ENCODE results near the gene OPA3.

OPA3 gene

DNA sequence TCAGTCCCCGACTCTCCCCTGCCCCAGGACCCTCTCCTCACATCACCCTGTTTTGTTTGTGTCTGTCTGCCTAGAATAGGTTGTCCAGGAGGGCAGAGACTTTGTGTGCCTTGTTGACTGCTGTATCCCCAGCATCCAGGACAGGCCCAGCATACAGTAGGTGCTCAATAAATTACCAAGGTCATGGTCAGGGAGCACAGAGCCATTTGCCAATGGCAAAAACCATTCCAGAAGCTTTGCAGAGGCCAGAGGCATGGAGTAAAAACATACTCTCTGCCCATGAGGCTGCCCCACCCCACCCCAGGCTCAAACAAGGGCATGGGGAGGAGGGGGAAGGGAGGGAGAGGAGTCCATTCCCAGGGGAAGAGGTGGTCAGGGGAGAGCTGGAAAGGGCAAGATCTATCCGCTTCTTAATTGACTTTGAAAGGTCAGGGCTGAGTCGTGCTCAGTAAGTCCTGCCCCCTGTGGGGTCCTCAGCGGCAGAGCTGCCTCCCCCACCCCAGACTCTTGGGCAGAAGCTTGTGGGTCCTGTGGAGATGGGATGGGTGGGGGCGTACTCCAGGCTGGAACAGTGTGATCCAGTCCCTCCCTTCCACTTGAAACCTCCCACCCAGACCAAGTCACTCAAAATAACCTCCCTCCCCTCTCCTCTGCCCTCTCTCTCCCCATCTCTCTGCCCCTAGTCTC, 13.0 kb upstream of the OPA3 start:
- DNase-seq, result no peak

GRCh38 chr19:45595814-45596213, 11.2 kb upstream of the OPA3 start:
- DNase-seq, result no peak

GRCh38 chr19:45593520-45593919, 8.9 kb upstream of the OPA3 start:
- DNase-seq, result no peak

DNA sequence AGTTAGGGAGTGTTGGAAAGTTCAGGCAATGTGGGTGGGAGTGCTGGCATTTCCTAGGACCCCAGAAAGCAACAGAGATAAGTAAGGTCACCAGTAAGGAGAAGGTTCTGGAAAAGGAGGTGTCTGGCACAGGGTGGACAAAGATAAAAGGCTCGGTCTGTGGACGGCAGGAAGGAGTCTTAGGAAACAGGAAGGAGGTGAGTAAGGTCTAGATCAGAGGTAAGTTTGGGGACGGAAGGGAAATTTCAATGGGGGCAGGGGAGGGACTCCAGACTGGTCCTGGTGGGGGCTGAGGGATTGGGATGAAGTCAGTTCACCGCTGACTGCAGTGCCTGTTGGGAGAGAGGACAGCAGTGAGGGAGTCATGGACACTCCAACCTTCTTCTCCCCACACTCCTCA, 7.8 kb upstream of the OPA3 start:
- no peak for DNase-seq

GRCh38 chr19:45591638-45592005, 7.0 kb upstream of the OPA3 start:
- no peak for DNase-seq

DNA sequence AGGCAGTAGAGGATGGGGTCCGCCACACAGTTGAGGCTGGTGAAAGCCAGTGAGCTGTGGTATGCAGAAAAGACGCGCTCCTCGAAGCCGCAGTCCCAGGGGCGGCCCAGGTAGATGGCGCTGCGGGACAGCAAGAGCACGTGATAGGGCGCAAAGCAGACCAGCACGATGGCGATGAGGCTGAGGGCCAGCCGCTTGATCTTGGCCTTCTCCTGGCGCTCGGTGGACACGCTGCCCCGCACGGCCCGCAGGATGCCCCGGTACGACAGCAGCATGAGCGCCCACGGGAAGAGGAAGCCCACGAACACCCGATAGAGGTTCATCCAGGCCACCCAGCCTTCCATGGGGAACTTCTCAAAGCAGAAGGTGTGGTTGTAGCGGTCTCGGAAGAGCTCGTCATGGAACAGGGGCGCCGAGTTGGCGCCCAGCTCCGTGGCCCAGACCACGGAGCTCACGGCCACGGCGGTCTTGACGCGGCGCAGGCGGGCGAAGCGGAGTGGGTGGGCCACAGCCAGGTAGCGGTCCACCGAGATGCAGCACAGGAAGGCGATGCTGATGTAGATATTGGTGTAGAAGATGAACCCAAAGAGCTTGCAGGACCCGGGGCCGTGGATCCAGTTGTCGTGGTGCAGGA, 6.5 kb upstream of the OPA3 start:
- no peak for DNase-seq

- no peak for DNase-seq
These were observed 5.8 kb upstream of the OPA3 start for GRCh38 chr19:45590300-45591003.

GRCh38 chr19:45589768-45590167, 5.2 kb upstream of the OPA3 start:
- no peak for DNase-seq

DNA sequence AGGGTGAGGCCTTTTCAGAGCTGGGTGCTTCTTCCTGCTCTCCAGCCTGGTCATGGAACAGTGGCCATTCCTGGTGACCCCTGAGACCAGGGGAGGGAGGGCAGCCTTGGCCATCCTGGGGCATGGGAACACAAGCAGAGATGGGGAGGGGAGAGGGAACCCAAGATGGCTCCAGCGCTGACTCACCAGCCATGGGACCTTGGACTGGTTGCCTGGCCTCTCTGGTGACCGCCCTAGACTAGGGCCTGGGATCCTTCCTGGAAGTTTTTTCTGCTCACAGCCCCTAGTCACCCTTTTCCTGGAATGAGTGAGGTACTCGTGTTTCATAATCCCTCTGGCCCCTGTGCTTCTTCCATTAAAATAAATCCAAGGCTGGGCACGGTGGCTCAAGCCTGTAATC, 3.3 kb upstream of the OPA3 start:
- DNase-seq, result no peak

GRCh38 chr19:45585158-45585577, 566 bp upstream of the OPA3 start:
- no peak for DNase-seq

DNA sequence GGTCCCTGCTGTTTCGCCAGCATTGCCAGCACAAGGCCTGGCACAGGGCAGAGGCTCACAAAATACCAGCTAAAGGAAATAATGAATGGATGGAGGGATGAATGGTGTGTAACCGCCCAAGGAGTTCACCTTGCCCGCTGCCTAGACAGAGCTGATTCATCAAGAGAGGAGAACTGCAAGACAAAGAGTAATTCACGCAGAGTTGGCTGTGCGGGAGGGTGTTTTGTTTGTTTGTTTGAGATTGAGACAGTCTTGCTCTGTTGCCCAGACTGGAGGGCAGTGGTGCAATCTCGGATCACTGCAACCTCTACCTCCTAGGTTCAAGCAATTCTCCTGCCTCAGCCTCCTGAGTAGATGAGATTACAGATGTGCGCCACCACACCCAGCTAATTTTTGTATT, 3.0 kb downstream of the OPA3 start:
- DNase-seq, result no peak

GRCh38 chr19:45578861-45579260, 5.7 kb downstream of the OPA3 start:
- no peak for DNase-seq

GRCh38 chr19:45577111-45577905, 7.3 kb downstream of the OPA3 start:
- DNase-seq, result no peak

DNA sequence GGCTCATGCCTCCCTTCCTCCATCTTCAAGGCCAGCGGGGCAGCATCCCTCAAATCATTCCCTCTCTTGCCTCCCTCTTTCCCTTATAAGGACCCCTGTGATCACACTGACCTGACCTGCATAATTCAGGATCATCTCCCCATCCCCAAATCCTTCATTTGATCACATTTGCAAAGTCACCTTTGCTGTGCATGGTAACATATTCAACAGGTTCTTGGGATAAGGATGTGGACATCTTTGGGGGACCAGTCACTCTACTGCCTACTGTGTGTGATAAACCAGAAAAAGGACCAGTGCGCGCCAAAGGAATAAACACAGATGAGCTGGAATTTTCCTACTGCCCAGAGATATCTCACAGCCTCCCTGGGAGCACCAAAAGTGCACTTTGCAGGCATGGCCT, 7.9 kb downstream of the OPA3 start:
- DNase-seq, result no peak

GRCh38 chr19:45575216-45575615, 9.4 kb downstream of the OPA3 start:
- no peak for DNase-seq

DNA sequence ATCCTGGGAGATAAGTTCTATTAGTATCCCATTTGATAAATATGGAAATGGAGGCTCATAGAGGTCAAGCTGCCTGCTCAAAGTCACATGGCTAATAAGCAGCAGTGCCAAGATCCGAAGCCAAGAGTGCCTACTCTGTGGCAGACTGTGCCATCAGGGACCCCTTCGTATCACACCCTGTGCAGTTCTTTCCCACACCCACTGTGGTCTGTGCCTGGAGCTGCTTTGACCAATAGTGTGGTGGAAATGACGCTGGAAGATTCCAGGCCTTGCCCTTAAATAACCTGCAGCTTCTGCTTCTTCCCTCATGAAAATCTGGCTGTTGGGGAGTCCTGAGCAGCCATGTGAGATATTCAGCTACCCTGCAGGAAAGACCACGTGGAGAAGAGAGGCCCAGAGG, 10.1 kb downstream of the OPA3 start:
- DNase-seq, result no peak

GRCh38 chr19:45571457-45572220, 13.0 kb downstream of the OPA3 start:
- DNase-seq, result no peak

DNA sequence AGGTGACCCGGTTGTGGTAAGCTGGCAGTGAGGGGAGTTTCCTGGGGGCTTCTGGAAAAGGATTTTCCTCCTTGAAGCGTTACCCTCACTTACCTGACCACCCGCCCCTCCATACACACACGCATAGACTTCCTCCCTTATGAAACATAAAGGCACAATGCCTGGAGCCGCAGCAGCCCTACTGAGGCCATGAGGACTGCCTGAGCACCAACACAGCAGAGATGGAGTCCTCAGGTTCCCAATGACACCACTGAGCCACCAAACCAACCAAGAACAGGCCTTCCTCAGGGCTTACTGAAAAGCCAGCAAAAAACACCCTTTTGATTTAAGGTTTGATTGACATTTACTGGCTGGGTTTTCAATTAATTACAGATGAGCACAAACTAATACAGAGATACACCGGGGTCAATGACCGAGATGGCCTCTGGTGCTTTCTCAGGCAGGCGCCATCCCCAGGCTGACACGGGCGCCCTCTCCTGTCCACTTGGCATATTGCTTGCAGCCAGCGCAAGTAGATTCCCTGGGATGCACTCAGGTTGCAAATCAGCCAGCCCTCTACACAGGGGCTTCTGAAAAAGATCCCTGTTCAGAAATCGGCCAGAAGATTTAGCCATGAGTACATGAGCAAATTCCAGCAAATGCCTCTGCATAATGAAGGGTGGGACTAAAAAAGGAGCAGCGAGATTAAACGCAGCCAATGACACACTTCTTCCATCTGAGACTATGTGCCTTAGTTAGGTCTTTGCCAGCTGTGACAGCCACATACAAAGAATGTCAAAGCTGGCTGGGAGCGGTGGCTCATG, 14.8 kb downstream of the OPA3 start:
- DNase-seq, result peak; percentile 12

GRCh38 chr19:45568732-45569131, 15.9 kb downstream of the OPA3 start:
- DNase-seq, result no peak

DNA sequence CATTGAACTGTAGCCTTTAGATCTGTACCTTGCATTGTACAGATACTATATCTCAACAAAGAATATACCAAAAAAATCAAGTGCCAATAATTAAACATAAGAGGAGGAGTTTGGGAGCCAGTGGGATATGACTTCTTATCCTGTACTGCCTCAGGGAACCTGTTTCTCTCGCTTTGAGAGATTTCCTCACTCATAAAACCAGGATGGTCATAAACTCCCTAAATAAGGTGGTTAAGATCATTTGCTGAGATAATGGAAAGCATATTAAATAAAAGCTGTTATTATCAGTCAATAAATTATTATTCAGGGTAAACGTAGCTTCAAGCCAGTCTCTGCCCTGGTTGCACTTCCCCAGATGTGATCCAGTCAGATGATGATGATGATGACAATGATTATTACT, 17.0 kb downstream of the OPA3 start:
- no peak for DNase-seq

DNA sequence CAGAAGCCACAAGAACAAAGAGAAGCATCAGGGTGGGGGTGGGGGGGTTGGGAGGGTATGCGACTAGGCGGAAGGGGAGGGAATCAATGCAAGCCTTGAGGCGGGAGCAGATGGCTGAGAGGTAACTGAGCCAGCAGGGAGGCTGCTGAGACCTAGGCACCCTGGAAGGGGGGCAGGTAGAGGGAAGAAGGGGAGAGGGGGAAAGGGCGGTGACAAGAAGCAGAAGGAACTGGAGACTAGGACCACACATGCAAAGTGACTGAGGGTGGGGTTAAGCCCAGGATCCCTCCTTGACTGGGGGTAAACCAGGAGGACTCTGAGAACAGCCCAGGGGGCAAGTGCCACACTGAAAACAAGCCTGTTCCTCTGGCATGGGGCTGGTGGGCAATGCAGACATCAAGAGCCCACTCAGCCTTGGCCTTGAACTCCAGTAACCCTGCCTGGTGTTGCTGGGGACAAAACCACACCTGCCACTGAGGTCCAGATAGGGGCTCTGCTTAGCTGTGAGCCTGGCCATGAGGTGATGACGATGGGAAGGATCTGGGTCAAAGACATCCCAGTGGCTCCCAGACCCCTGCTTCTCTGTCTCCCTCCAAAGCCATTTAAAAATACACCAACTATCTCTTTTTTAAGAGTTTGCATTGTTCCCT, 20.3 kb downstream of the OPA3 start:
- DNase-seq, result no peak
